HG03521 (cell line): ENCODE measurements around the gene PNRC1.
A peak's percentile ranks its signal among the peaks of the same experiment; 100 is the strongest.
"Not testable (repeated sequence)": the region's sequence is repeated elsewhere in the genome, so short reads cannot be mapped to it uniquely, and the experiment has no call there.

Experiments used
- ATAC-seq: cut with Tn5 transposase; IDR thresholded peaks from one replicate; pipeline ENCODE4 v1.9.1; 2021; ENCODE audit warnings: mild to moderate bottlenecking, moderate library complexity; ENCODE audit not compliant: unreplicated experiment

Gene PNRC1

DNA sequence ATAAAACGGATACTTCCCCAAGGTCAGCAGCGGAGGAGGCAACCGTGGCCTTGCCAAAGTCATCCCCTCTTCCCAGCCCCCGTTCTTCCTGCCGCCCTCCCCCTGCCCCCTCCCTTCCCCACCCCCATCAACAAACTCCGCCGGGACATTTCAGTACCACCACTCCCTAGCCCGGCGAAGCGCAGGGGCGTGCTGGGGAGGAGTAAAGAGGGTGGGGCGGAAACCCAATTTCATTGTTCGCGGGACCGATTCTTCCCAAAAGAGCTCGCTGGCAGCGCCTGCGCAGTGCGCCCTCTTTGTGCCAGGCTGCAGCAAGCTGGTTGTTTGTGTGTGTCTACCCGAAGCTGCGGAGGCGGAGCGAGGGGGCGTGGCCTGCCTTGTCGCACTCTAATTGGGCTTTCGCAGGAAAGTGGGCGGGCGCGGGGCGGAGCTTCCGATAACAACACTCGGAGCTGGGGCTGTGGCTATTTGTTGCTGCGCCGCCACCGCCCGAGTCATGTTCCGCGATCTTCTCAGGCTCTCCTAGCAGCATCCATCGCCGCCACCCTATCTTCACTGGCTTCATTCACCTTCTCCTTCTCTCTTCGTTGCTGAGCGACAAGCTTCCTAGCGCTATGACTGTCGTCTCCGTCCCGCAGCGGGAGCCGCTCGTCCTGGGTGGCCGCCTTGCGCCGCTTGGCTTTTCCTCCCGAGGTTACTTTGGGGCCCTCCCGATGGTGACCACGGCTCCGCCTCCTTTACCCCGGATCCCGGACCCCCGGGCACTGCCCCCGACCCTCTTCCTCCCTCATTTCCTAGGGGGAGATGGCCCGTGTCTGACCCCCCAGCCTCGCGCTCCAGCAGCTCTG is at the start of gene PNRC1:
Gene PNRC1, plus strand, starts transcription at position 471 of the 848 bp plus-strand sequence. Its CDS starts 144 bp downstream, at position 615.
- ATAC-seq: peak; percentile 67

DNA sequence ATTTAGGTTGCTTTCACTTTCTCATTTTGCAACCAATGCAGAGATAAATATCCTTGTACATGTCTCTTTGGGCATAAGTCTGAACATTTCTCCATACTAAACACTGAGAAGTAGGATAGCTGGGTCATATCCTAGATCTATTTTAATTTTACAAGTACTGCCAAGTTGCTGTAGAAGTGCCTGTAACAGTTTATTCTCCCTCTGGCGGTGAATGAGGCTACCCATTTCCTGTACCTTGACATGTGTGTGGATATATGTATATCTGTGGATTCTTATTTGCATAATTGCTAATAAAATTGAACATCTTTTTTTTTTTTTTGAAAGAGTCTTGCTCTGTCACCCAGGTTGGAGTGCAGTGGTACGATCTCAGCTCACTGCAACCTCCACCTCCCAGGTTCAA is 48.0 kb upstream of the PNRC1 start:
- no peak for ATAC-seq

DNA sequence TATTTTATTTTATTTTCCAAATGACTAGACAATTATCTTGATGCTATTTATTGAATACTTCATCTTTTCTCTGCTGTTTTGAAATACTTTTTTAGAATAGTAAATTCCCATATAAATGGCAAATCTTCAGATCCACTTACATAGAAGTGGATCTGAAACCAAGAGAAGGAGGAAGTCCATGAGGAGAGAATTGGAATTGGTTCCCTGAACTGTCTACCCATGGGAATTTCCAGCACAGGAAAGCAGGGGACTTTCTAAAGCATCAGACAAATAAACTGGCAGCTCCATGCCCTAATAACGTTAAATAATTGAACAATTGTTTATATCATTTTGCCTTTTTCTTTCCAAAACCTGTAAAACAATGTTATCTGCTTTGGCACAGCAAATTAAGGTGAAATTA is 47.1 kb upstream of the PNRC1 start:
- no peak for ATAC-seq

DNA sequence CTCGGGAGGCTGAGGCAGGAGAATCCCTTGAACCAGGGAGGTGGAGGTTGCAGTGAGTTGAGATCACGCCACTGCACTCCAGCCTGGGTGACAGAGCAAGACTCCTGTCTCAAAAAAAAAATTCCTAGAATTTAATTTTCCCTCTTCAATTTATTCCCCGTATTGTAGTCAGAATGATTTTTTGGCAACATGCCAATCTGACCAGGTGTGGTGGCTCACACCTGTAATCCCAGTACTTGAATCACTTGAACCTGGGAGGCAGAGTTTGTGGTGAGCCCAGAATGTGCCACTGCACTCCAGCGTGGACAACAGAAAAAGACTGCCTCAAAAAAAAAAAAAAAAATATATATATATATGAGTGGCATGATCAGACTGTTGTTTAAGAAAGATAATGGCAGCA is 46.4 kb upstream of the PNRC1 start:
- not testable (repeated sequence) for ATAC-seq

DNA sequence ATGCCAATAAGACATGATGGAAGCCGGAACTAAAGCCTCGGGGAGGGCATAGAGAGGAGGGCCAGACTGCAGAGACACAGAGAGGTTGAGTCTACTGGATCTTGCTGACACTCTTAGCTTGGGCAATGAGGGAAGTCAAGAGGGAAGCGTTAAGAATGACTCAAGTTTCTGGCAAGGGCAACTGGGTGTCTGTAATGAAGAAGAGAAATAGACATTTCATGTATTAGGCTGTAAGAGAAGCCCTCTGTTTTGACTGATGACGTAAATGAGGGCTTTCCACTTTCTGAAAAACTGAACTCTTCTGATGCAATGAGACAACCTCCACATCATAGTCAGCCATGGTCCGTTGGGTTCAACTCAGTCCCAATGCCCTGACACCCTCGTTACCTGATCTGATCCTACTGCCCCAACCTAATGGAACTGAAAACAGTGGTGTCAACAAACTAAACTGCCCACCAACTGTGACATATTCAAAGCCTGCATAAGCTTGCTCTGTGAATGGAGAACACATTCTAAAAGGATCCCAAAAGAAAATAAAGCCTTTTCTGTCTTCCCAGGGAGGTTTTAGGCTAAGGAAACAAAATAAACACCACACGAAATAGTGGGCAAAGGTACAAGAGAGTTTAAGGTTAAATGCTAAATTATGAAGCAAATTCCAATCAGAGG is 45.8 kb upstream of the PNRC1 start:
- no peak for ATAC-seq

DNA sequence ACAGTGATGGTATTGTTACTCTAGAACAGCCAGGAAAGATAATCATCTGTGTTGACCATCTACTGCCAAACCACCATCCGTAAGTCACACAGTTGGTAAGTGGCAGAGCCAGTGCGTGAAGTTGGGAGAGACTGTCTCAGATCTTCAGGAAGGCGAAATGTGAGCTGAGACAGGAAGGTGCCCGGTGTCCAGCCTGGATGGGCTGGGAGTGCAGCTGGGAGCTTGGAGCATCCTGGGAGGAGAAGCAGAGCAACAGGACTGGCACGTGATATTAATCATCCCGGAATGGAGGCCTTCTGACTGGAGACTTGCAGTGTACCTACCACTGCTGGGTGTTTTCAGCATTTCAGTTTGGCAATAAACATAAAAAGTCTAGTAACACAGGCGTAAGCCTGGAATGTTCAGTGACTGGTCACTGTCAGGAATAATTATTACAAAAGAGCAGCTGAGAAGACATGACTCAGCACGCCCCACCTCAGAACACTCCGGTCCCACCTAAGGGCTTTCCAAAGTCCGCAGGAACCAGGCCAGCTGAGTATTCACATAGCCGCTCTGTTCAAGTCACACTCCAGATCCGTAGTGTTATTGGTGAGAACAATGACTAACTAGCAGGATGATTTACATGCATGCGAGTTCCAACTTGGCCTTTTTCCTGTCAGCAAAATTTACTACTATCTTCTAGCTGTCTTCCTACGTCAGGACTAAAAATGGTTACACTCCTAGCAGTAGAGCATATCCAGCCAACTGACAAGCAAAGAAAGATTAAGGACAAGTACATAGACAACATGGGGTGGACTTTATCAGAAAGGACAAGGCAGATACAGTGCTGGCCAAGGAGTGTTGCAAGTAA is 45.1 kb upstream of the PNRC1 start:
- no peak for ATAC-seq

DNA sequence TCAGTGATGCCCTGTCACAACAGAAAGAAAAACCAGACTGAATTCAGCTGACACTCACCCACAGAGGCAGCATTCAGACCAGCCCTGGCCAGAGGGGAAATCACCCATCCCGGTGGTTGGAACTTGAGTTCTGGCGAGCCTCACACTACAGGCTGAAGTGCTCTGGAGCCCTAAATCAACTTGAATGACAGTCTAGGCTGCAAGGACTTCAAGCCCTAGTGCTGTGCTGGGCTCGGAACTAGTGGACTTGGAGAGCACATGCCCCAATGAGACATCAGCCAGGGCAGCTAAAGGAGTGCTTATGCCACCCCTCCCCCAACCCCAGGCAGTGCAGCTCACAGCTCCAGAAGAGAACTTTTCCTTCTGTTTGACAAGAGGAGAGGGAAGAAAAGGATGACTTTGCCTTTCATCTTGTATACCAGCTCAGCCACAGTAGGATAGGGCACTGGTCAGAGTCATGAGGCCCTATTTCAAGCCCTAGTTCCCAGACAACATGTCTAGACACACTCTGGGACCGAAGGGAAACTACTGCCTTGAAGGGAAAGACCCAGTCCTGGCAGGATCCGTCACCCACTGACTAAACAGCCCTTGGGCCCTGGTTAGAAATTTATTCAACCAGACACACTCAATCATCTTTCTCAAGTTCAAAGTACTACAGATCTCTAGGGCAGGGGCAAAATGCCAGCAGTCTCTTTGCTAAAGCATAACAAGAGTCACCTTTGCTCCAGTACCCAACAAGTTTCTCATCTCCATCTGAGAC is 43.2 kb upstream of the PNRC1 start:
- no peak for ATAC-seq

DNA sequence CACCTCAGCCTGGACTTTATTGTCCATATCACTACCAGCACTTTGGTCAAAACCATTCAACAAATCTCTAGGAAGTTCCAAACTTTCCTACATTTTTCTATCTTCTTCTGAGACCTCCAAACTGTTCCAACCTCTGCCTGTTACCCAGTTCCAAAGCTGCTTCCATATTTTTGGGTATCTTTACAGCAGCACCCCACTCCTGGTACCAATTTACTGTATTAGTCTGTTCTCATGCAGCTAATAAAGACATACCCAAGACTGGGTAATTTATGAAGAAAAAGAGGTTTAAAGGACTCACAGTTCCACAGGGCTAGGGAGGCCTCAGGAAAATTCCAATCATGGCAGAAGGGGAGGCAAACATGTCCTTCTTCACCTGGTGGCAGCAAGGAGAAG is 42.7 kb upstream of the PNRC1 start:
- ATAC-seq: not testable (repeated sequence)

DNA sequence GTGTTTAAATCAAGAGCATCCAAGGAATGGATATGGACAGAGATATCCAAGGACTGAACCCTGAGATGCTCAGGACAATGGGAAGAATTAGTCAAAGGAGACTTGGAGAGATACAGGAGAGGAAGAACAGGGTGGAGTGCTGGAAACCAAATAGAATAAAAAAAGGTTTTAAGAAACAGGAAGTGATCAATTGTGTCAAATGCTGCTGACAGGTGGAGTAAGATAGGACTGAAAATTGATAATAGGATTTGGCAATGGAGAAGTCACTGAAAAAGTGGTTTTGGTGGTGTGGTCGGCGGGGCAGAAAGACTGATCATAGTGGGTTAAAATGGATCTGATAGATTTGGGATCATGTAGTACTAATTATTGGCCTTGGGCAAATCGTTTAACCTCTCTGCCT is 37.9 kb upstream of the PNRC1 start:
- ATAC-seq: no peak

DNA sequence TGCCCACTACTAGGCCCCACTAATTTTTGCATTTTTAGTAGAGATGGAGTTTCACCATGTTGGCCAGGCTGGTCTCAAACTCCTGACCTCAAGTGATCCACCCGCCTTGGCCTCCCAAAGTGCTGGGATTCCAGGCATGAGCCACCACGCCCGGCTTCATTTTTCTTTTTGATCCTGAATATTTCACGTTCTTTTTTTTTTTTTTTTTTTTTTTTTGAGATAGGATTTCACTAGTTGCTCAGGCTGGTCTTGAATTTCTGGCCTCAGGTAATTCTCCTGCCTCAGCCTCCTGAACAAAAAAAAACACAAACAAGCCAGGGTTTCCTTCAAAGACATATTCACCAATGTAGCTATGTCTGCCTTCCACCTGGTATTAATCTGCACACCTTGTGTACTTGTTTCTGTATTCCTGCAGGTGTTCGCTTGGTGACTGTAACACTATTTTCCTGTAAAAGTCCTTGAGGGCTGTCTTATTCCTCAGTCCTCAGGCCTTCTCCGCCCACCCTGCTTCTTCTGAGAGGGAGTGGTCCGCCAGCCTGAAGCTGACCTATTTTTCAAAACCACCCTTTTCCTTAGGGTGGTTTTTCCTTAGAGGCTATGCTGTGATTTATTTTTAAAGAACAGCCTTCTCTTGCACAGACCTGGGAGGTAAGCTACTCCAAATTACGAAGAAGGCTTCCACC is 36.1 kb upstream of the PNRC1 start:
- ATAC-seq: no peak

DNA sequence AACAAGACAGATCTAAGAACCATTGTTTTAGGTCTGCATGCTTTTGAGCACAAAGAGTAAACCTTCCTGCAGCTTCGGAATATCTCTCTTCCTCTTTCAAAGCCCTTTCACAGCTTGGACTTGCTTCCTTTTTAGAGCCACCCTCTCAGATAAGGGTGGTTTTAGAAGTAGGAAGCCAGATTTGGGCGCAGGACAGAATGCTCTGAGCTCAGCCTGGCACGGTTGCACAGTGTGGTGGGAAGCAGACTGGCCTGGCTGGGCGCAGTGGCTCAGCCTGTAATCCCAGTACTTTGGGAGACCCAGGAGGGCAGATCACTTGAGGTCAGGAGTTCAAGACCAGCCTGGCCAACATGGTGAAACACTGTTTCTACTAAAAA is 35.6 kb upstream of the PNRC1 start:
- no peak for ATAC-seq

DNA sequence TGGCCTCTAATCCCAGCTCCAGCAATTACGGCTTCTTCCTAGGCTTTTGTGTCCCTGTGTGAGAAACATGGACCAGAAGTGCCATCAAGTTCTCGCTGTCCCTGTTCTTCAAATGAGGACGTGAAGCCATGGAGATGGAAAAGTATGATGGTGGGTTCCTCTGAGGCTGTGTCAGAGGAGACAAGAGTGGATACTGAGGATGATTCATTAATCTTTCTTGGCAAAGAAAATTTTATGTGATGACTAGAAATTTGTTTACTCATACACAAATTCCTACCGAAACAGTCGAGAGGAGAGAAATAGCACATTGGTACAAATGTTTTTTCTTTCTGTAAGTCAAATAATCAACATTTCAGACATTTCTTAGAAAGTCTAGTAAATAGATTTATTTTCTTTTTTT is 35.0 kb upstream of the PNRC1 start:
- no peak for ATAC-seq

DNA sequence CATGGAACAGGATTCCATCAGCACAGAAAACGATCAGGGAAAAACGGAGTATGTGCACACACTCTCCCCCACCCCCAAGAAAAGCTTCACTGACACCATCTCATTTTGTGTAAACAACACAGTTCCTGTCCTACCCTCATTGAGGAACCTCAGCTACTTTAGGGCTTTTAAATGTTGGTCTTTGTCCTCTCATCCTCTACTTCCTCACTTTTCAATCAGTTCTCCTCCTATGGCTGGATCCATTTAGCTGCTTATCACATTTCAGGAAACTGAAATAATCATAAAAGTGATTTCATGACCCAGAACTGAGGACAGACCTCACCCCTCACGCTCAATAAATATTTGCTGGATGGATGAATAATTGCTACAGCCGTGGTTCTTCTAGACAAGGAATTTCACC is 33.1 kb upstream of the PNRC1 start:
- ATAC-seq: no peak

DNA sequence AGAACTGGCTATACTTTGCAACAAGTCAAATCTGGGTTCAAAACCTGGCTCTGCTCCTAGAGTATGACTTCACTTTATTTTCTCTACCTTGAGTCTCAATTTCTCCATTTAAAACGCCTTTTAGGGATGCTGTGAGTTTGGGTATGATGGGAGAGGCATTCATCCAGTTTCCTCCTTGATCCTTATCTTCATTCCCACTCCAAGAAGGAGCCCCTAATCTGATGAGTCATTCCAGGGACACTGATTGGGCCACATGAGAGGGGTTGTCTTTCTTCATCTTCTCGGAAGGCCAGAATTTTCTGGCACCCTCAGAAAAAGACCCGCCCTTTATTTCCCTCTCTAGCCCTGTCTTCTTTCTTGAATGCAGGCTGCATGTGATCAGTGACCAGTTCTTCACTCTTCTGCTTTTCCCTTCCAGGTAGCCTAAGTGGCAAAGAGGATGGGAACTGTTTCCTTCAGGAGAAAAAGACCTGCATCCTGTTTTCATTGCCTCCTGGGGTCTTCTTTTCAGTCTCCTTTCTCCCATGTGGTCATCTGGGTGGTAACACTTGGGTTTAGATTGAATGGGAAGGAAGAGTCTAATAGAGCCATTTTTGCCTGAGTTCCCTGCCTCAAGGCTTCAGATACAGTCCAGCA is 32.1 kb upstream of the PNRC1 start:
- no peak for ATAC-seq

DNA sequence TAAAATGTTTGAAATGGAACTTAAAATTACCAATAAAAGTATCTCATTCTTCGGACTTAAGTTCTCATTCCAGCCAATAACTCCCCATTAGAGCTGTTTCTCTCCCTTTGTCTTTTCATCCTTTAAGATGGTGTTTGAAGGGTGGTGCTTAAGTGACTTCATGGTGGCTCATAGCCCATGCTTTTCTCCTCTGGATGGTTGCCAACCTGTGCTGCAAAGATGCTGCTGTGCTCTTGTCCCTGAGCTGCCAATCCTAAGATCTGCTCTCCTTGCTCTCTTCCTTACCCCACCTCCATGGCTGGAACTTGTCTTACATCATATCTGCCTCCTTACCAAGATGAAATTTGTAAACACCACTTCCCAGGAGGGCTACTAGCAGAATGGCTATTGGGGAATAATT is 31.6 kb upstream of the PNRC1 start:
- no peak for ATAC-seq

DNA sequence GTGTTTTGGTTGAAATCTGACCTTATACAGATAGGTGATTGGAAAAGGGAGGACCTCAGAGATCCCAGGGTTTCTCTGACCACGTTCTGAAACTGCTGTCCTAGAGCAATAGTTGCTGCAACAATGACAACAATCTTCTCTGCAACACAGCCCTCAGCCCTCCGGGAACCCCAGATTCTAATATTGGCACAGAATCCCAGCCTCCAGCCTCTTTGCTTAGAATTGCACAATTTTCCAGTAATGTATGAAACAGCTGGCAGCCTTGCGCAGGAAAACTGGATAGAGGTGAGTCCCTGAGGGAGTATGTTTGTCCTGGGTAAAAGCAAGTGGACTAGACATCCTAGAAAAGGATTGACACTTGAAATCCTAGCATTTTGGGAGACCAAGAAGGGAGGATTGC is 30.4 kb upstream of the PNRC1 start:
- ATAC-seq: no peak

DNA sequence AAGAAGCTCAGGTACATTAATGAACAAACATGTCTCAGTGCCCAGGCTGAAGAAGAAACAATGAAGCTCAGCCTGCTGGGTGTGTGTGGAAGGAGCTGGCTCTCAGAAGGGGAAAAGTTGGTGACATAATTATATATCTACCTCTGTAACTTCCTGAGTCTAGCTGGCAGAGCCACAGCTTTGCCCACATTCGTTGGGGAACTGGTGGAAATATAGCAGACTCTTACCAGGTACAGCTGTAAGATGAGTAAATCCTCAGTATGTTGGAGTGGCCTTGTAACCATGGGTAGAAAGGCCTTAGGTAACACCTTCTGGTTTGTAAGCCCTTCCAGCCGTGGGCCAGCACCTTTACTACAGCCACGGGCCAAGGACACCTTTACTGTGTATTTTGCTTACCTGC is 29.9 kb upstream of the PNRC1 start:
- no peak for ATAC-seq

DNA sequence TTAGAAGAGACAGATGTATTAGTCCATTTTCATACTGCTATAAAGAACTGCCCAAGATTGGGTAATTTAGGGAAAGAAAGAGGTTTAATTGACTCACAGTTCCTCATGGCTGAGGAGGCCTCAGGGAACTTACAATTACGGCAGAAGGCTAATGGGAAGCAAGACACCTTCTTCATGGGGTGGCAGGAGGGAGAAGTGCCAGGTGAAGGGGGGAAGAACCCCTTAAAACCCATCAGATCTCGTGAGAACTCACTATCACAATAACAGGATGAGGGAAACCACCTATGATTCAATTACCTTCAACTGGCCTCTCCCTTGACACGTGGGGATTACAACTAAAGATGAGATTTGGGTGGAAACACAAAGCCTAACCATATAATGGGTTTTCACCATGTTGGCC is 28.9 kb upstream of the PNRC1 start:
- ATAC-seq: no peak

DNA sequence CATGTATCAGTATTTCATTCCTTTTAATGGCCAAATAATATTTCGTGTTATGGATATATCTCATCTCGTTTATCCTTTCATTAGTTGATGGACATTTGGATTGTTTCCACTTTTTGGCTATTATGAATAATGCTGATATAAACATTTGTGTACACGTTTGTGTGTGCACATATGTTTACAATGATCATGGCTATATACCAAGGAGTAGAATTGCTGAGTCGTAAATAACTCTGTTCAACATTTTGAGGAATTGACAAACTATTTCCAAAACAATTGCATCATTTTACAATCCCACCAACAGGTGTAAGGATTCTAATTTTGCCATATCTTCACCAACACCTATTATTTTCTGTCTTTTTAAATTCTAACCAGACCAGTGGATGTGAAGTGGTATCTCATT is 26.3 kb upstream of the PNRC1 start:
- no peak for ATAC-seq

DNA sequence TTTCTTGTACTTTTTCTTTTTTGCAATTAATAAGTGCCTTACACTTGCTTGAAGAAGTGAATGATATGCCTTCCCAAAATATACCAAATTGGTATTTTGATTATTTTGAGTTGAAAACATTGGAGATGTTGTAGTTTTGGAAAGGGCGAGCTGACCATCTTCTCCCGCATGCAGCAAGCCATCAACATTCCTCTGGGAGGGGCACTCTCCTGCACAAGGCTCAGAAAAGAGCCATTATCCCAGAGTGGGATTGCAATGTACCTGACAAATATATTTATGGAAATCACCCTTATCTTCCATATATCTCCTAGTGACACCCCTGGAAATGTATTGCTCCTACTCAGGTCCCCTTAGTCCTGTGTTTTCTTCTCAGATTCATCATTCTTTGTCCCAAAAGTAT is 22.8 kb upstream of the PNRC1 start:
- ATAC-seq: no peak
